GM20000 (cell line): Measurements from ENCODE around the gene MOB2.
"Not testable (repeated sequence)": the region's sequence is repeated elsewhere in the genome, so short reads cannot be mapped to it uniquely, and the experiment has no call there.

Source experiments
- DNase-seq: peaks from one replicate; pipeline ENCODE4 v3.0.0; 2012; ENCODE audit warnings: low spot score
- TF ChIP-seq, protein P1 (sequence below): IDR thresholded peaks from 2 replicates; pipeline ENCODE4 v1.5.1; 2012; ENCODE audit warnings: mild to moderate bottlenecking, control low read depth; ENCODE audit errors: extremely low read depth, missing control alignments

Gene MOB2

GRCh38 chr11:1517117-1518005, 30.8 kb upstream of the MOB2 start:
- DNase-seq: no peak
- TF ChIP-seq, protein P1, sequence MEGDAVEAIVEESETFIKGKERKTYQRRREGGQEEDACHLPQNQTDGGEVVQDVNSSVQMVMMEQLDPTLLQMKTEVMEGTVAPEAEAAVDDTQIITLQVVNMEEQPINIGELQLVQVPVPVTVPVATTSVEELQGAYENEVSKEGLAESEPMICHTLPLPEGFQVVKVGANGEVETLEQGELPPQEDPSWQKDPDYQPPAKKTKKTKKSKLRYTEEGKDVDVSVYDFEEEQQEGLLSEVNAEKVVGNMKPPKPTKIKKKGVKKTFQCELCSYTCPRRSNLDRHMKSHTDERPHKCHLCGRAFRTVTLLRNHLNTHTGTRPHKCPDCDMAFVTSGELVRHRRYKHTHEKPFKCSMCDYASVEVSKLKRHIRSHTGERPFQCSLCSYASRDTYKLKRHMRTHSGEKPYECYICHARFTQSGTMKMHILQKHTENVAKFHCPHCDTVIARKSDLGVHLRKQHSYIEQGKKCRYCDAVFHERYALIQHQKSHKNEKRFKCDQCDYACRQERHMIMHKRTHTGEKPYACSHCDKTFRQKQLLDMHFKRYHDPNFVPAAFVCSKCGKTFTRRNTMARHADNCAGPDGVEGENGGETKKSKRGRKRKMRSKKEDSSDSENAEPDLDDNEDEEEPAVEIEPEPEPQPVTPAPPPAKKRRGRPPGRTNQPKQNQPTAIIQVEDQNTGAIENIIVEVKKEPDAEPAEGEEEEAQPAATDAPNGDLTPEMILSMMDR: no peak

- no peak for DNase-seq
These were observed 29.9 kb upstream of the MOB2 start for GRCh38 chr11:1516273-1517067.

GRCh38 chr11:1515082-1516060, 28.8 kb upstream of the MOB2 start:
- DNase-seq: peak; percentile 92
- TF ChIP-seq, protein P1: peak; percentile 96

More at GRCh38 chr11:1516273-1517067, 29.9 kb upstream of the MOB2 start:
- TF ChIP-seq, protein P1: no peak

- TF ChIP-seq, protein P1: no peak
These were observed 27.9 kb upstream of the MOB2 start for GRCh38 chr11:1514336-1515061.

GRCh38 chr11:1513326-1514296, 27.0 kb upstream of the MOB2 start:
- DNase-seq: no peak
- TF ChIP-seq, protein P1: no peak

More at GRCh38 chr11:1514336-1515061, 27.9 kb upstream of the MOB2 start:
- DNase-seq: no peak

DNA sequence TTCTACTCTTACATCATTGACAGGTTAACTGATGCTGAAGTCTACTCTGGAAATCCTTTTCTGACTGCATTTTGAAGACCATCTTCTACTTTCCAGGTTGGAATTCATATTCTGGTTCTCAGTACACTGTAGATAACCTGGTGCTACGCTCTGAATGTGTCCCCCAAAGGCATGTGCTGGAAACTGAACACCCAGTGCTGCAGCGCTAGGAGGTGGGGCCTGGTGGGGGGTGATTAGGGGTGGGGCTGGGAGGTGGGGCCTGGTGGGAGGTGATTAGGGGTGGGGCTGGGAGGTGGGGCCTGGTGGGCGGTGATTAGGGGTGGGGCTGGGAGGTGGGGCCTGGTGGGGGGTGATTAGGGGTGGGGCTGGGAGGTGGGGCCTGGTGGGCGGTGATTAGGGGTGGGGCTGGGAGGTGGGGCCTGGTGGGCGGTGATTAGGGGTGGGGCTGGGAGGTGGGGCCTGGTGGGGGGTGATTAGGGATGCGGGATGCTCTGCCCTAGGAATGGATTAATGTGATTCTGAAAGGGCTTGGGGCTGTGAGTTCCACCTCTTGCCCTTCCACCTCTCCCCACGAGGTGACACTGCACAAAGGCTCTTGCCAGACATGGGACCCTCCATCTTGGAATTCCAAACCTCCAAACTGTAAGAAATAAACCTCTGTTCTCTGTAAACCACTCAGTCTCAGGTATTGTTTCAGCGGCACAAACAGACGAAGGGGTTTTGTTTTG, 26.1 kb upstream of the MOB2 start:
- not testable (repeated sequence) for DNase-seq
